NB4 (cell line): ENCODE measurements around the gene AFF2.

ENCODE experiments used
- MYC ChIP-seq: IDR thresholded peaks from 2 replicates; pipeline ENCODE4 v1.6.1; 2011; ENCODE audit warnings: low read depth, low read length
- POLR2A ChIP-seq: IDR thresholded peaks from 2 replicates; pipeline ENCODE4 v1.6.1; 2011; ENCODE audit warnings: mild to moderate bottlenecking; ENCODE audit not compliant: insufficient read length; ENCODE audit errors: extremely low read depth
- TF ChIP-seq, protein P1 (sequence below): IDR thresholded peaks from one replicate; pipeline ENCODE4 v1.5.1; 2012; ENCODE audit warnings: low read depth, low read length

DNA sequence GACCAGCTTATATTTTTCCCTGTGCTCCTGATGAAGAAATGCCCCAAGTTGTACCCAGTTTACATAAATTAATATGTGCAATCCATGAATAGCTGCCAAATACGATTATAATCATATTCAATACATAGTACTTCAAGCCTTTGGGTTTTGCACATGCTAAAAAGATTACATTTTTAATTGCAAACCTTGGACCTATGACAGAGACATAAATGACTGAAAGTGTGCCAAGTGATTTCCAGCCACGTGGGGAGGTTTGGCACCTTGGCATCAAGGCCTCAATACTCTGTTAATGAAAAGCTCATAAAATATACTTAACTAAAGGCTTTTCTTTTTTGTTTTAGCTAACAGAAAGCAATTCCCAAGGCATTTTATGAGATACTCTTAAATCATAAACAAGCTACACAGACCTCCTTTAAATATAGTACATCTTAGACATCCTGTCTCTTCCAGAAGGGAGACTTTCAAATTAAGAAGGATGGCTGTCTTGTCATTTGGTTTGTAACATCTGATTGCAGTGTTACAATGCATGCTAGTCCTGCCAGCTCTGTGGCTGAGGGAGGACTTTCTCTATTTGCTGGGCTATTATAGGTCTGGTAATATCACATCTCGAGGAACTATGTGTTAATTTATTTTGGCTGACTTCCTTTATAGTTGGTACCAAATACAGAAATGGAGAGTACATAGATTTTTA, 404.1 kb downstream of the AFF2 start:
- TF ChIP-seq, protein P1, sequence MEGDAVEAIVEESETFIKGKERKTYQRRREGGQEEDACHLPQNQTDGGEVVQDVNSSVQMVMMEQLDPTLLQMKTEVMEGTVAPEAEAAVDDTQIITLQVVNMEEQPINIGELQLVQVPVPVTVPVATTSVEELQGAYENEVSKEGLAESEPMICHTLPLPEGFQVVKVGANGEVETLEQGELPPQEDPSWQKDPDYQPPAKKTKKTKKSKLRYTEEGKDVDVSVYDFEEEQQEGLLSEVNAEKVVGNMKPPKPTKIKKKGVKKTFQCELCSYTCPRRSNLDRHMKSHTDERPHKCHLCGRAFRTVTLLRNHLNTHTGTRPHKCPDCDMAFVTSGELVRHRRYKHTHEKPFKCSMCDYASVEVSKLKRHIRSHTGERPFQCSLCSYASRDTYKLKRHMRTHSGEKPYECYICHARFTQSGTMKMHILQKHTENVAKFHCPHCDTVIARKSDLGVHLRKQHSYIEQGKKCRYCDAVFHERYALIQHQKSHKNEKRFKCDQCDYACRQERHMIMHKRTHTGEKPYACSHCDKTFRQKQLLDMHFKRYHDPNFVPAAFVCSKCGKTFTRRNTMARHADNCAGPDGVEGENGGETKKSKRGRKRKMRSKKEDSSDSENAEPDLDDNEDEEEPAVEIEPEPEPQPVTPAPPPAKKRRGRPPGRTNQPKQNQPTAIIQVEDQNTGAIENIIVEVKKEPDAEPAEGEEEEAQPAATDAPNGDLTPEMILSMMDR, result no peak
- no peak for TF ChIP-seq MYC
- no peak for TF ChIP-seq POLR2A
